HFF-Myc (cell line): ENCODE measurements around the gene PCSK6.

Source experiments
- DNase-seq: peaks from one replicate; pipeline ENCODE4 v3.0.0-alpha.2; 2011; ENCODE audit warnings: low read depth; ENCODE audit errors: extremely low read depth
- H3K4me3 ChIP-seq: replicated peaks from 2 replicates; pipeline ENCODE4 v1.5.1; 2011; ENCODE audit warnings: low read depth, mild to moderate bottlenecking, control low read depth, low read length
- TF ChIP-seq, protein P1 (sequence below): IDR thresholded peaks from 2 replicates; pipeline ENCODE4 v1.5.1; 2012; ENCODE audit warnings: mild to moderate bottlenecking, low read depth, low read length, control low read depth; ENCODE audit errors: missing control alignments

The PCSK6 gene

DNA sequence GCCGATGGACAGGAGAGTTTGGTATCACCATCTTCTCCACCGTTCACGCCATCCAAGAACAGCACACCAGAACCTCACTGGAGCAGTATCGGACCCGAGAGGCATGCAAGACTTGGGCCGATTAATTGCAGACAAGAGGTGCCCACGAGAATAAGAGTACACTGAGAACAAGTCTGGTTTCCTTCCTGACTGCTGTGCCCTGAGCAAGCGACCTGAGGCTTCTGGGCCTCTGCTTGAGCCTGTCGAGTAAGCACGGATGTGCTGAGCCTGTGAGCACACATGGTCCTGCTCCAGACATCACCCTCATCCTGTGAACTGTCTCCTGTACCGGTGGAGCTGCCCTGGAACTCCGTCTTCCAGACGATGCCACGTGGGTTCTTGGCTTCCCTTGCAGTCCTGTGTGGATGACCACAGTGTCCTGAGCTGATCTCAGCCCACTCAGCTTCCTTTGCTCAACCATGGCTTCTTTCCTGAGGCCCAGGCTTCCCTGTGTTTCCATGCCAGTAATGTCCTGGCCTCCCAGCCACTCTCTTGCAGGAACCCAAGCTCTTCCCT is 160.1 kb downstream of the PCSK6 start:
- TF ChIP-seq, protein P1, sequence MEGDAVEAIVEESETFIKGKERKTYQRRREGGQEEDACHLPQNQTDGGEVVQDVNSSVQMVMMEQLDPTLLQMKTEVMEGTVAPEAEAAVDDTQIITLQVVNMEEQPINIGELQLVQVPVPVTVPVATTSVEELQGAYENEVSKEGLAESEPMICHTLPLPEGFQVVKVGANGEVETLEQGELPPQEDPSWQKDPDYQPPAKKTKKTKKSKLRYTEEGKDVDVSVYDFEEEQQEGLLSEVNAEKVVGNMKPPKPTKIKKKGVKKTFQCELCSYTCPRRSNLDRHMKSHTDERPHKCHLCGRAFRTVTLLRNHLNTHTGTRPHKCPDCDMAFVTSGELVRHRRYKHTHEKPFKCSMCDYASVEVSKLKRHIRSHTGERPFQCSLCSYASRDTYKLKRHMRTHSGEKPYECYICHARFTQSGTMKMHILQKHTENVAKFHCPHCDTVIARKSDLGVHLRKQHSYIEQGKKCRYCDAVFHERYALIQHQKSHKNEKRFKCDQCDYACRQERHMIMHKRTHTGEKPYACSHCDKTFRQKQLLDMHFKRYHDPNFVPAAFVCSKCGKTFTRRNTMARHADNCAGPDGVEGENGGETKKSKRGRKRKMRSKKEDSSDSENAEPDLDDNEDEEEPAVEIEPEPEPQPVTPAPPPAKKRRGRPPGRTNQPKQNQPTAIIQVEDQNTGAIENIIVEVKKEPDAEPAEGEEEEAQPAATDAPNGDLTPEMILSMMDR = no peak
- DNase-seq = no peak

DNA sequence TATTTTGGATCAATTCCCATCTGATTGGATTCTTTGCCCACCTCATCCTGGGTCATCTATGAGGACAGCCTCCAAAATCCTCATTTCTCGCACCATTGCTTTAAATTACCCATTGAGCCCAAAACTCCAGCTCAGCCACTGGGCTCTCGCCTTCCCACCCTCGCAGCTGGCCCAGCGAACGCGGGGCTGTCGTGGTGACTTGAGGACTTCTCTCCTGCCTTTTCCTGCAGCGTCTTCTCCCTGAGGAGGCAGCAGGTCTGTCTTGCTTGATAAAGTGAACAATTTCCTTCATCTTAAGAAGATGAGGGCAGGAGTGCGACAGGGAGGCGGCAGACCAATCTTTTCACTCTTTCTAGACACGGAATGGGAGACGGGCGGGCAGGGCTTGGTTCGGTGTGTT is 161.5 kb downstream of the PCSK6 start:
- H3K4me3 ChIP-seq = no peak overlapping the region
- no peak for DNase-seq

More for the DNA sequence above, 160.1 kb downstream of the PCSK6 start:
- H3K4me3 ChIP-seq = no peak overlapping the region

DNA sequence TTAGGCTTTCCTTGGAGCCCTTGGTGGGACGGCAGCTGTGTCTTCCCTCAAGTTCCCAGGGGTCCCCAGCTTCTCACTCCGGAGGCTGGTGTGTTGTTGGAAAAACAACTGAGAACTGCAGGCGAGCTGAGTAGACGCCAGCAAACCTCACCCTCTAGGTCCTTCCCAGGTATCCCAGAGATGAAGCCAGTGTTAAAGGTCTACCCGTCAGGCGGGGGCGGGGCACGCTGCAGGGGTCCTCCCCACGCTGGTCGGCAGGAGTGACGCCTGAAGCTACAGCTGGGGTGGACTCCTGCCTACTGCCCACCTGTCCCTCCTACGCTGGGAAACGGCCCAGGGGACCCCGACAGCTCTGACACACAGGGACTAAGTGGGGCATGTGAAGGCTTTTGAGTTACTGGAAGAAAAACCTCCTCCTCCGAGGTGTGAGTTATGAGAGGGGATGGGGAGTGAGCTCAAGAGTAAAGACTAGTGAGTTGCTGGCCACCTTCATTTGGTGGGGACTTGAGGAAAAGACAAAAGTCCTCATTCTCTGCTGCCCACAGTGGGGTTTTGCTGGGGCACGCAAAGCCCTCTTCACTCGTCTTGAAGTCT is 162.3 kb downstream of the PCSK6 start:
- no peak for DNase-seq
- TF ChIP-seq, protein P1 = no peak

More for the DNA sequence above, 161.5 kb downstream of the PCSK6 start:
- TF ChIP-seq, protein P1 = no peak

DNA sequence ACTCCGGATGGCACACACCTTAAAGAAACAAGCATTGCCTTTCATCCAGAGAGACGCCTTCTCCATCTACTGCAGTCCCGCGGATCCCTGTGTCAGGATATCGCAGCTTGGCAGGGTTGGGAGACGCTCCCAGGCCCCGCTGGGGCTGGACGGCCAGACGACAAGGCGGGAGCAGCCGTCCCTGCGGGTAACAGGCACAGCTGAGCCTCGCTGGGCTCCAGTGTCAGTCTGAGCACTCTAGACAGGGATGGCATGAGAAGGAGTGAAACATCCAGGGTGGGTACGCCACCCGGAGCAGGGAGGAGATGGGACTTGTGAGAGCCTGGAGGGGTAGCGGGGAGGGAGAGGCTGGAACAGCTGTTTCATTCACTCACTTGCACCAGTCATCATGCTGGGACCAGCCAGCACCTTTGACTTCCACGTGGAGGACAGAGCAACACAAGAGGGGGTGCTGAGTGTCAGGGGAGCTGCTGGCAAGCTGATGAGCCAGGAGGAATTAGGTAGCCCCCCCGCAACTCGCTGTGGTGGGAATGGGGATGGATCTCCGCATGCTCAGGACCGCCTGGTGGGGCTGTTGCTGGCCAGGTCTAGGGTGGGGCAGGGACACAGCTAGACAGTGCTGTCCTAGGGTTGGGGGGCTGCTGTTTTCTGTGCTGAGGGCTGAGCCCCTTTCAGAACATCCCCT is 162.9 kb downstream of the PCSK6 start:
- no peak overlapping the region for H3K4me3 ChIP-seq
- DNase-seq = no peak
- TF ChIP-seq, protein P1 = no peak

More for the DNA sequence above, 162.3 kb downstream of the PCSK6 start:
- no peak overlapping the region for H3K4me3 ChIP-seq

DNA sequence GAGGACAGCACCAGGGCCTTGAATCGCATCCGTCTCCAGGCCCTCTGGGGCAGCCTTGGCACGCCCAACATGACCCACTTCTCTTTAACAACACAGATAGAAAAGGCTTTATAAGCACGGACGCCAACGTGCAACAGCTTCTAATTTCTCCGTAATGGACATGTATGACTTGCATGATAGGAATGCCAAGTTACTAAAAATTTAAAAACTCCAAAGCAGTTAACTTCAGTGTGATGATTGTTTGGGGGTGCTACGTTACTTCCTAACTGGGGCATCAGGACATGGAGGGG is 163.5 kb downstream of the PCSK6 start:
- H3K4me3 ChIP-seq = no peak overlapping the region
- TF ChIP-seq, protein P1 = no peak
- no peak for DNase-seq

DNA sequence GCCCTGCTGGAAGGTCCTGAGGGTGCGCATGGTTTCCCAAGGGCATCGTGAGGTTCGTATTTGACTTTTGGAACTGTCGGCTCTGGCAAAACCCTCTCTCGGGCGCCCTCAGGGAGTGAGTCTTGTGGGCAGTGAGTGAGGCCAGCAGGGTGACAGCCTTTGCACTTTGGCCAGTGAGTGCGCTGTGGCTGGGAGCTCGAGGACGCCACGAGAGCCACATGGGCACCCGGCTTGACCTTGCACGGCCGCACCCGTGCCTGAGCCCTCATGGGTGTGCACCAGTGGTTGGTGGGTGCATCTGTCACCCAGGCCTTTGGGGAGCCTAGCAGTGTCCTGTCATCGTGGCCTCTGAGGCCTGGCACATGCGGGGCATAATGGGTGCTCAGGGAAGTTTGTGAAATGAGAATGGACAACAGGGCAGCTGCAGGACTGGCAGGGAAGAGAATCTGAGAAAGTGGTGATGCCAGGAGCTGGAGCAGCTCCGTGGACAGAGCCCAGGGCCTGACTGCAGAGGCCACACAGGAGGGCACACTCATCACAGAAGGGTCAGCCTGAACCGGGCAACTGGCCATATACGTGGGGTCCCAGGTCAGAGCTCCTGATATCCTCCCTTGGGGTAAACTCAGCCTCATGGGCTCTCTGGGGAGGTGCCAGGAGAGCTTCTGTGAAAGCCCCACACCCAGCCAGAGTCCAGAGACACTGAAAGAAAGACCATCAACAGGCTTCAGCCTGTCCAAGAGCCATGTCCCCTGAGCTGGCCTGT is 164.1 kb downstream of the PCSK6 start:
- TF ChIP-seq, protein P1 = no peak
- no peak overlapping the region for H3K4me3 ChIP-seq

More for the DNA sequence above, 164.1 kb downstream of the PCSK6 start:
- no peak for DNase-seq
